ENCODE data around the gene GOLGA5.

DNA sequence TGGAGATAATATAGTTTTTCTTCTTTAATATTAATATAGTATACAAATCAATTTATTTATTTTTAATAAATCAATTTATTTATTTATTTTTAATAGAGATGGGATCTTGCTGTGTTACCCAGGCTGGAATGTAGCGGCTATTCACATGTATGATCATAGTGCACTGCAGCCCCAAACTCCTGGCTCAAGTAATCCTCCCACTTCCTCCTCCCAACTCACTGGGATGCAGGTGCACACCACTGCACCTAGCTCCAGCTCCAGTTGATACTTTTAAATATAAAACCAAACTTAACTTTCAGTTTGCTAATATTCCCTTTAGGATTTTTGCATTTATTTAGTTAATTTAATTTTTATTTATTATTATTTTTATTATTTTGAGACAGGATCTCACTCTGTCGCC lies 8.6 kb downstream of the GOLGA5 start:
- TF ChIP-seq CTCF (IDR thresholded peaks at IDR 0.05) (no peak), POLR2A (IDR thresholded peaks at IDR 0.05) (no peak)

Measured in right lobe of liver (tissue), 4 donors.